NCI-H187 (cell line): ENCODE data around the gene IFITM2.
"Not testable (repeated sequence)": the region's sequence is repeated elsewhere in the genome, so short reads cannot be mapped to it uniquely, and the experiment has no call there.

Source experiments
- DNase-seq, 2 experiments: peaks; one replicate each; lab custom pipeline; 2025; lab: John Stamatoyannopoulos, UW

The IFITM2 gene

DNA sequence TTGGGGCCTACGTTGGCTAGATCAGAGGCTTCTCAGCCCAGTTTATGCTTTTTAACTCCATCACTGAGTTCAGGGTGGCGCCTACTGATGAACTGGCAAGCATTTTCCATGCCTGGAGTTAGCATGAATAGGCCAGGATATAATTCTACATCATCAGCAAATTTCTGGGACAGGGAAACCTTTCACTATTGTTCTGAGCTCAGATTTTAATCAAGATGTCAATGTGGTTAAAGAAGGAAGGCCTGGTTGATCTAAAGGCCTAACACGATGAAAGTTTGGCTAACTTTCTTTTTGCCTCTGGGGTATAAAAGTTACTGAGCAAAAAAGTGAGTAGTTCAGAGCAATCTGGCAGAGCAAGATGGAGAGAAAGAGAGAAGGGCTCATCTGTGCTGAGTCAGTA, 34.7 kb downstream of the IFITM2 start:
- no peak for DNase-seq

DNA sequence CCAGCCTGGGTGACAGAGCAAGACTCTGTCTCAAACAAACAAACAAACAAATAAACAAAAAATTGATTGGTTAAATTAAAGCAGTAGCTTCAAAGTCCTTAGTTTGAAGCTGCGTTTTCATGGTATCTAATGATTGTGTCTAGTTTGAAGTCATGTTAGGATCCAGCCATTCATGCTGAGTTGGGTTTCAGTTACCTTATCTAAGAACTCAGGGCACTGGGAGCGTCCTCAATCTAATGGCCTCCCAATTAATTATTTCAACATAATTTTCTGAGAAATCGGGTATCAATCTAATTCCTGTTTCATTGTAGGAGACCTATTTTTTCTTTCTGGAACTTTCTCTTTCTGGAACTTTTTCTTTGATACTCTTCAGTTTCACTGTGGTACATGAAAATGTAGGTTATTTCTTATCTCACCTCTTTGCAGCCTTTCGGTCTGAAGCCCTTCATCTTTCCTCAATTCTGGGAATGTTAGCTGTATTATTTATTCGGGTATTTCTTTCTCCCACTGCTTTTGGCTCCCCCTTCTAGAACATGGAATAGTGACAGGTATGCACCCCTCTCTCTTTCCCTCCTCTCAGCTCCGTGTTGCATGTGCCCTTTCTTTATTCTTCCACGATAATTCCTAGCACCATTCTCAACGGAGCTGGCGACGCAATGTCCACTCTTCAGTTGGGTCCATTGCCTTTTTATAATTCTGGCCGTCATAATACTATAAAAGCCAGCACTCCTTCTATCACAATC, 37.4 kb downstream of the IFITM2 start:
- no peak for DNase-seq

DNA sequence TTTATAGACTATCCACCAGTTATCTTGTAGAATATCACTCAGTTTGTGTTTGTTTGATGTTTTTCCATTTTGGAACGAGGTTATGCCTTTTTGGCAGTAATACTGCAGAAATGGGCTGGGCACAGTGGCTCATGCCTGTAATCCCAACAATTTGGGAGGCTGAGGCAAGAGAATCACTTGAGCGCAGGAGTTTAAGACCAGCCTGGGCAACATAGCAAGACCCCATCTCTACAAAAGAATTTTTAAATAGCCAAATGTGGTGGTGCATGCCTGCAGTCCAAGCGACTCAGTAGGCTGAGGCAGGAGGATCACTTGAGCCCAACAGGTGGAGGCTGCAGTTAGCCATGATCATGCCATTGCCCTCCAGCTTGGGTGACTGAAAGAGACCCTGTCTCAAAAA, 38.9 kb downstream of the IFITM2 start:
- no peak for DNase-seq

DNA sequence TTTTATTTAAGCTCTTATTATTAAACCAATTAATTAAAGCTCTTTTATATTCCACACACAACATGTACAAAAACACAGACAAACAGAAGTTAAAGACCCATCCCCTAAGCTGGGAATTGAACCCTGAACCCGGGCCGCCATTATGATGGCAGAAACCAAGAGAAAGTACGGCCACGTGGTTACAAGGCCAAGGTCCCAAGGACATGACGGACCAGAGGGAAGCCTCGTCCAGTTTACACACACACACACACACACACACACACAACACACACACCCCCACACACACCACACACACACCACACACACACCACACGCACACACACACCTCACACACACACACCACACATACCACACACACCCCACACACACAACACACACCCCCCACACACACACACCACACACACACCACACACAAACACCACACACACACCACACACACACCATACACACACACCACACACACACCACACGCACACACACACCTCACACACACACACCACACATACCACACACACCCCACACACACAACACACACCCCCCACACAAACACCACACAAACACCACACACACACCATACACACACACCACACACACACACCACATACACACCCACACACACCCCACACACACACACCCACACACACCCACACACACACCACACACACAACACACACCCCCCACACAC, 41.8 kb downstream of the IFITM2 start:
- not testable (repeated sequence) for DNase-seq

DNA sequence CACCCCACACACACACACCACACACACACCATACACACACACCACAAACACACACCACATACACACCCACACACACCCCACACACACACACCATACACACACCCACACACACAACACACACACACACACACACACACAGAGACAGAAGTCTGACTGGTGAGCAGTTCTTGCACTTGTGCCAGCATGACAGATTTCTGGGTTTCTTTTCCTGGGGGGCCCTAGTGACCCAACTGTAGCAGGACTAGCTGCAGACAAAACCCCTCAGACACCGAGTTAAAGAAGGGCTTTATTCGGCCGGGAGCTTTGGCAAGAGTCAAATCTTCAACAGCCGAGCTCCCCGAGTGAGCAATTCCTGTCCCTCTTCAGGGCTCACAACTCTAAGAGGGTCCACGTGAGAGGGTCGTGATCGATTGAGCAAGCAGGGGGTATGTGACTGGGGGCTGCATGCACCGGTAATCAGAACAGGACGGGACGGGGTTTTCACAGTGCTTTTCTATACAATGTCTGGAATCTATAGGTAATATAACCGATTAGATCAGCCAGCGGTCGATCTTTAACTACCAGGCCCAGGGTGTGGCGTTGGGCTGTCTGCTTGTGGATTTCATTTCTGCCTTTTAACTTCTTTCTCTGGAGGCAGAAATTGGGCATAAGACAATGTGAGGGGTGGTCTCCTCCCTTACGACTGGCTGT, 42.6 kb downstream of the IFITM2 start:
- DNase-seq, result not testable (repeated sequence)

DNA sequence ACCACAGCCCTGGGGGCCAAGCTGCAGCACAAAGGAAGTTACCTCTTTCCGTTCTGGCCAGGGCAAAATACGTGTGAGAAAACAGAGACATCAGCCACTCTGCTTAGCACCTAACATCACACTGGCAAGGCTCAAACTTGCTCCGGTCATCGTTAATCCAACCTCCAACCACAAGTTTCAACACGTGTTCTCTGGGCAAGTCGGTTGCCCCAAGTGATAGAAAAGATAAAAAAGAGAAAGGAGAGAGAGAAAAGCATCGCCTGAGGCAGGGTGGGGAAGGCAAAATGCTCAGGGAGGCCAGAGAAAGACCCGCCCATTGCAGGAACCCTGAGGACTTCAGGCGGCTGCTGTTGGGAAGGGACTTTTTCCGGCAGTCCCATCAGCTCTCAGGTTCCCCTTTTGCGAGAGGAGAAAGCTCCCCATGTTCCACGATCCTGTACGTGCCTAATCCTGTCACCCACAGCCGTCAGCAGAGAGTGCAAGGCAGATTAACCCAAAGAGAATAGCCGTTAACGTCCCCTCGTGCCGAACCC, 43.2 kb downstream of the IFITM2 start:
- no peak for DNase-seq

DNA sequence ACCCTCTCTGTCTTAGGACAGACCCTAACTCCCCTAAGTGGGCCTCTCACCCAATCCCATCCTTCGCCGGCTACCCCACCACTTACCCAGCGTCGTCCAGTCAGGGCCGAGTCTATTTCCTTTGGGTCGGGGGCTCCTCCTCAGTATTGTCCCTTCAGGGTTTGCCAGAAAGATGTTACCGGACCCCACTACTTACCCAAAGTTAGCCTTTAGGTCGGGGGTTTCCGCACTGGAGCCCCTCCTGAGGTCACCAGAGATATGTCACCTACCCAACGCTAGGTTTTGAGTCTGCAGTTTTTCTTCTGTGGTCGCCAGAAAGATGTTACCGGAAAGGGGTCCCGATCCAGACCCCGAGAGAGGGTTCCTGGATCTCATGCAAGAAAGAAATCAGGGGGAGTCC, 43.8 kb downstream of the IFITM2 start:
- DNase-seq, result no peak

DNA sequence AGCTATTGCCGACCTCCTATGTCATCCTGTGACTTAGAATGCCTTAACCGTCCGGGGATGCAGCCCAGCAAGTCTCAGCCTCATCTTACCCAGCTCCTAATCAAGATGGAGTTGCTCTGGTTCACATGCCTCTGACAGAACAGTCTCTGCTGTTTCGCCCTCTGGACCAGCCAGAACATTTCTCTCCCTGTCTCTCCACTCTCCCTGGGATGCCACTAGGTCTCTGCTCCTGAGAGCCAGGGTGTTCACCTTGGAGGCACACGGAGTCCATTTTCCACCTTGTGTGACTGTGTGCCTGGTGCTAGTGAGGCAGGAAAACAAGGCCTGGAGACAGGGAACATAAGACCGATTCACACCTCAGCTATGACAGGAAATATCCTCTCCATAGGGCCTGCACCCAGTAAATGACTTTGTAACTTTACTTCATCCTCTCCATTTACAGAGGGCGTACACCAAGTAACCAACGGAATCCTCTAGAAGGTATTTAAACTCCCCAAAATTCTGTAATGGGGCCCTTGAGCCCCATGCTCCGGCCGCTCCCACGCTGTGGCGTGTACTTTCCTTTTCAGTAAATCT, 44.9 kb downstream of the IFITM2 start:
- DNase-seq, result no peak

DNA sequence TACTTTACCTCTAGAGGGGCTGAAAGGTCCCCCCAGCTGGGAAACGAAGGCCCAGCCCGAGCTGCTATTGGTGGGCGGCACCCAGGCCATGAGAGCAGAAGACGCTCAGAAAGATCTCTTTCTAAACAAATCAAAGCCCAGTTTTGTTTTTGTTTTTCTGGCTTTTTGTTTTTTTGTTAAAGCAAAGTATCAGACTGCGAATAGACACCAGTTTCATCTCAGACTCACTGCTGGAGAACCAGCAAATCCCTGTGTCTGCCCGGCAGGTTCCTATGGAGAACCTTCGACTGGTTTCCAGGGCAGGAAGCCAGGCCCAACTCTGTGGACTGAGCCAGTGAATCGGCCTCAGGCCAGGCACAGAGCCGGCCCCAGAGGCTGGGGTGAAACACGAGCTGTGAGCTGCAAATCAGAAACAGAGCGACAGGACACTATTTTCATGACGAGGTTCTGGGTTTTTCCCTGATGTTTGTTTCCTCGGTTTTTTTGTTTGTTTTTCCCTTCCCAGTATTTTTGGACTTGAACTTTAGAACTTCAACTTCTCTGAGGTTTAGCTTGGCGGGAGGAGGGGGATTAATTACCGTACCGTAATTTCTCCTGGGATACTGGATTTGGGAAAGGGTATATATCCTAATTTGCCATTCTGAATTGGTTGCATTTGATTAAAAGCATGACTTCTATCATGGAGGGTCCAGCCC, 45.7 kb downstream of the IFITM2 start:
- DNase-seq, result no peak

DNA sequence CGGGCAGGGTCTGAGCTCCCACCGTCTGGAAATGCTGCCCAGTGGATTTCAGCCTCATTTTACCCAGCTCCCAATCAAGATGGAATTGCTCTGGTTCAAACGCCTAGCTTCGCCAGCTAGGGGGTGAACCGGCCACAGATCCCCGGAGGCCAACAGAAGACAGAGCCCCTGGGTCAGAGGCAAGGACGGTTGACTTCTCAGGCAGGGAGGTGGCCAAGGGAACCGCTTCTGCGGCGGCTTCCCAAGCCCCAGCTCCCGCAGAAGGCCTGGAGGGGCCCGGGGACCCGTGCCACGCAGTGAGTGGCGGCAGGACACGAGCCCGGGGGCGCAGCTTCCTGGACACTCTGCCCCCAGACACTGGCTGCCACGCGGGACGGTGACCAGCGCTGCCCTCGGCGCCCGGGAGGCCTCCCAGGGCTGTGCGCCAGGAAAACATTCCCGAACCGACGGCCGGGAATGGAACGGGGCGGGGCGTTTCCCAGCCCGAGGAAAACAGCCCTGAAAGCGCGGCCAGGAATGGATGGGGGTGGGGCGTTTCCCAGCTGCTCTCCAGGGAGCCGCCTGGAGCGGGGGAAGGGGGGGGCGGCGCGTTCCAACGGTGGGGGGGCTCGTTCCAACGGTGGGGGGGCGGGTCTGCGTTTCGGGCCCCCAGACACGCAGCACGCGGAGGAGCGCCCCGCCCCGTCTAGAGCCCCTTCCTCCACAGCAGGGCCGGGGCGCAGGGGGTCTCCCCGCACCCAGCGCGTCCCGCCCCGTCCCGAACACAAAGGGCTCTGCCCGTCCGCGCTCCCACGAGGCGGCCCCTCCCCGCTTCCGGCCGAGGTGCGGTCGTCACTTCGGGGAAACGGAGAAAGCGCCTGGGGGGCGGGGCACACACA, 48.2 kb downstream of the IFITM2 start:
- DNase-seq, result peak in 1 of 2 experiments; percentile 41

DNA sequence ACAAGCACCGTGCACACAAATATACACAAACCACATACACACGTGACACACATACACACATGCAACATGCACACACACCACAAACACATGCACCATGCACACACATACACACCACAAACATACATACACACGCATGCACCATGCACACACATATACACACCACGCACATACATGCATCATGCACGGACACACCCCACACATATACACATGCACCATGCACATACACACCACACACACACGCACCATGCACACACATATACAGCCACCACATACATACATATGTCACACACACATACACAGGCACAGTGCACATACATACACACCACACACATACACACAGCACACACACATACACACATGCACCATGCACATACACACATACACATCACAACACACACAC, 49.0 kb downstream of the IFITM2 start:
- DNase-seq, result no peak

DNA sequence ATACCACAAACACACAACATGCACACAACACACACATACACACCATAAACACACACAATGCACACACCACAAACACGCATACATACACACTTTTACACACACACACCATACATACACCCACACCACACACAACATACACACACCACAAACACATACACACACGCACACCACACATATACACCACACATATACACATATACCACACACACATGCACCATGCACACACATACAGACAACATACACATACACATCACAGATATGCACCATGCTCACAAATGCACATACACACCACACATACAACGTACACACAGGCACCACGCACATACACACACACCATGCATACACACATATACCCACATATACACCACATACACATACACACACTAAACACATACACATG, 50.0 kb downstream of the IFITM2 start:
- no peak for DNase-seq

DNA sequence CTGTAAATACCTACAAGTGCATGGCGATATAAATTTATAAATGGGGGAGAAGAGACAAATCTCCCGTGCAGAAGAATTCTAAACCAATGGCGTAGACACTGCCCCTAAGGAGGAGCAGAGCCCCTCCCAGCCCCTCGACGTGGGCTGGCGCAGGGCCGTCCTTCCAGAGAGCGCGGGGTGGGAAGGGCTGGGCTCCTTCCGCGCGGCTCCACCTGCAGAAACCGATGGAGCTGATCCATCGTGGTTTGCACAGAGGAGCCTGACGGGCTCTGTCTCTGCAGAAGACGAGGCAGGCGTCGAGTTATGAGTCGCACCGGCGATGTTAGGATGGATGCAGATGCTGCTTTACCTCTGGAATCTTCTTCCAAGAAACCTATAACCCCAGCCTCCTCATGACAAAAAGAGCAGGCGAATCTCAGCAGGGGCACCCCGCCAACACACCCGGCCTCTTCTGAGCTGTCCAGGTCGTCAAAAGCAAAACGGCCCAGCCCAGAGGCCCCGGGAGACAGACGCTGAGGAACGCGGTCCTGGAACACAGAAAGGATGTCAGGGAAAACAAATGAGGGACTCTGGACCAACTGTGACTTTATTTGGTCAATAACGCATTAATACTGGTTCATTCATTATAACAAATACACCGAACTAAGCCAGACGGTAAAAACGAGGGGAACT, 50.6 kb downstream of the IFITM2 start:
- DNase-seq, result no peak
